ENCODE results near the gene ATG16L2. TPM values are rescaled to one million over a fixed set of nuclear protein-coding genes. Genes with fewer than 3 reads are reported as not detected.

Gene ATG16L2
- total and polyA plus RNA-seq, 10 of the 15 experiments (the other 5 are each of a cell fraction or from before 2014, with no cell fraction given), result 1.9 to 67.7 (median 30.4) TPM

GRCh38 chr11:72821920-72822799 is 7.9 kb downstream of the ATG16L2 start (continued):
- no peak for TF ChIP-seq NFIC (IDR thresholded peaks at IDR 0.05; ENCODE audit: low read depth, low read length)
- TF ChIP-seq BACH1 (IDR thresholded peaks at IDR 0.05; ENCODE audit: borderline replicate concordance), result no peak; the same call in 1 of the 2 replicates
- TF ChIP-seq ZBED1 (IDR thresholded peaks at IDR 0.05; ENCODE audit: borderline replicate concordance), result no peak
- TF ChIP-seq ATF2 (IDR thresholded peaks at IDR 0.05; ENCODE audit: low read length), result no peak
- no peak for TF ChIP-seq ZBTB40 (IDR thresholded peaks at IDR 0.05; ENCODE audit: borderline replicate concordance)
- no peak for TF ChIP-seq SIN3A (IDR thresholded peaks at IDR 0.05; ENCODE audit: low read depth, low read length)
- TF ChIP-seq RAD21 (IDR thresholded peaks at IDR 0.05; ENCODE audit: insufficient read depth, low read depth, low read length), result 0 out of 2 replicates have a peak, but pooled peaks have one; percentile 11
- no peak for TF ChIP-seq CREB1 (IDR thresholded peaks at IDR 0.05; ENCODE audit: low read depth)
